Fibroblast of lung (primary cell): ENCODE data around the gene FRY.

Experiments used
- EZH2 ChIP-seq: IDR thresholded peaks from 2 replicates; pipeline ENCODE4 v1.5.1; 2012; ENCODE audit warnings: low read length, control low read depth, mild to moderate bottlenecking; ENCODE audit errors: missing control alignments
- TF ChIP-seq, protein P1 (sequence below), 2 donors: IDR thresholded peaks in 1 of 2; conservative IDR thresholded peaks in 1 of 2; 1 replicate in 1 of 2; 2 replicates in 1 of 2; pipeline ENCODE4 v1.5.1; 2011 to 2012; ENCODE audit warnings: low read length in 2 of 2, control low read depth in 1 of 2, inconsistent platforms in 1 of 2, low read depth in 1 of 2, mild to moderate bottlenecking in 1 of 2

DNA sequence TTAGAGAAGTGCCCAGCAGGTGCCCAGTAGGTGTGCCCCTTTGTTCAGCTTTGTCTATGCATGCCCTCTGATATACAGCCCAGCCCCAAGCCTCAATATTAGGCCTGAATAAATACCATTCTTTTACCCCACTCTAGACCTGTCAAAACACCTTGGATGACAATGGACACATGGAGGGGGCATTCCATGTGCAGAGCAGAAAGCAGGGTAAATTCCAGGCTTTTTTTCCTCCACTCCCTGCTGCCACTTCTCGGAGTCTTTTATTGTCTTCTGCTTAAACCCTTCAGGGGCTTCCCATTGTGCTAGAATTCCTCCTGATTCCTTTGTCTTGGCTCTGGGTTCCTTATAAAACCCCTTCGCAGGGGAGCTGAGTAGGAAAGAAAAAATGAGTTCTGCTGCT is 5.8 kb upstream of the FRY start:
- no peak for TF ChIP-seq EZH2
- TF ChIP-seq, protein P1, sequence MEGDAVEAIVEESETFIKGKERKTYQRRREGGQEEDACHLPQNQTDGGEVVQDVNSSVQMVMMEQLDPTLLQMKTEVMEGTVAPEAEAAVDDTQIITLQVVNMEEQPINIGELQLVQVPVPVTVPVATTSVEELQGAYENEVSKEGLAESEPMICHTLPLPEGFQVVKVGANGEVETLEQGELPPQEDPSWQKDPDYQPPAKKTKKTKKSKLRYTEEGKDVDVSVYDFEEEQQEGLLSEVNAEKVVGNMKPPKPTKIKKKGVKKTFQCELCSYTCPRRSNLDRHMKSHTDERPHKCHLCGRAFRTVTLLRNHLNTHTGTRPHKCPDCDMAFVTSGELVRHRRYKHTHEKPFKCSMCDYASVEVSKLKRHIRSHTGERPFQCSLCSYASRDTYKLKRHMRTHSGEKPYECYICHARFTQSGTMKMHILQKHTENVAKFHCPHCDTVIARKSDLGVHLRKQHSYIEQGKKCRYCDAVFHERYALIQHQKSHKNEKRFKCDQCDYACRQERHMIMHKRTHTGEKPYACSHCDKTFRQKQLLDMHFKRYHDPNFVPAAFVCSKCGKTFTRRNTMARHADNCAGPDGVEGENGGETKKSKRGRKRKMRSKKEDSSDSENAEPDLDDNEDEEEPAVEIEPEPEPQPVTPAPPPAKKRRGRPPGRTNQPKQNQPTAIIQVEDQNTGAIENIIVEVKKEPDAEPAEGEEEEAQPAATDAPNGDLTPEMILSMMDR (conservative IDR thresholded peaks at IDR 0.05 in 1 of 2, IDR thresholded peaks at IDR 0.05 in 1 of 2; ENCODE audit: low read depth in 1 of 2, low read length in 2 of 2), result no peak
